Left forelimb (tissue), 1 donor: Measurements from ENCODE around the gene GNGT2.
"Not testable (repeated sequence)": the region's sequence is repeated elsewhere in the genome, so short reads cannot be mapped to it uniquely, and the experiment has no call there.

Experiments used
- DNase-seq: peaks from one replicate; pipeline ENCODE4 v3.0.0-alpha.2; 2018; ENCODE audit warnings: low spot score

Gene GNGT2

DNA sequence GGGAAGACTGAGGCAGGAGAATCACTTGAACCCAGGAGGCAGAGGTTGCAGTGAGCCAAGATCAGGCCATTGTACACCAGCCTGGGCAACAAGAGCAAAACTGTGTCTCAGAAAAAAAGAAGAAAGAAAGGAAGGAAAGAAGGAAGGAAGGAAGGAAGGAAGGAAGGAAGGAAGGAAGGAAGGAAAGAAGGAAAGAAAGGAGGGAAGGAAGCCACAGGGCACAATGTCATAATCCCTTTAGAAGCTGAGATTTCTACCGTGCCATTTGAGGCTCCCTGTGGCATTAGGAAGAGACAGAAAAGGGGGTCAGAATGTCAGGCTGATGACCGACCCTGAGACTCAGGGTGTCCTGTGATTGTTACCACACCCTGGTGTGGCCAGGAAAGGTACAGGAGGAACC lies 6.6 kb downstream of the GNGT2 start:
- no peak for DNase-seq

- DNase-seq: no peak
Measured at GRCh38 chr17:49201481-49201927, 8.9 kb downstream of the GNGT2 start.

- DNase-seq: no peak
Measured at GRCh38 chr17:49200423-49201083, 9.8 kb downstream of the GNGT2 start.

- DNase-seq: no peak
Measured at GRCh38 chr17:49198211-49198610, 12.2 kb downstream of the GNGT2 start.

GRCh38 chr17:49197346-49197998 lies 12.9 kb downstream of the GNGT2 start:
- DNase-seq: no peak

GRCh38 chr17:49196520-49196919 lies 13.9 kb downstream of the GNGT2 start:
- no peak for DNase-seq

- no peak for DNase-seq
Measured at GRCh38 chr17:49195751-49196150, 14.6 kb downstream of the GNGT2 start.

GRCh38 chr17:49194297-49194607 lies 16.1 kb downstream of the GNGT2 start:
- DNase-seq: no peak

GRCh38 chr17:49193513-49194296 lies 16.7 kb downstream of the GNGT2 start:
- no peak for DNase-seq

DNA sequence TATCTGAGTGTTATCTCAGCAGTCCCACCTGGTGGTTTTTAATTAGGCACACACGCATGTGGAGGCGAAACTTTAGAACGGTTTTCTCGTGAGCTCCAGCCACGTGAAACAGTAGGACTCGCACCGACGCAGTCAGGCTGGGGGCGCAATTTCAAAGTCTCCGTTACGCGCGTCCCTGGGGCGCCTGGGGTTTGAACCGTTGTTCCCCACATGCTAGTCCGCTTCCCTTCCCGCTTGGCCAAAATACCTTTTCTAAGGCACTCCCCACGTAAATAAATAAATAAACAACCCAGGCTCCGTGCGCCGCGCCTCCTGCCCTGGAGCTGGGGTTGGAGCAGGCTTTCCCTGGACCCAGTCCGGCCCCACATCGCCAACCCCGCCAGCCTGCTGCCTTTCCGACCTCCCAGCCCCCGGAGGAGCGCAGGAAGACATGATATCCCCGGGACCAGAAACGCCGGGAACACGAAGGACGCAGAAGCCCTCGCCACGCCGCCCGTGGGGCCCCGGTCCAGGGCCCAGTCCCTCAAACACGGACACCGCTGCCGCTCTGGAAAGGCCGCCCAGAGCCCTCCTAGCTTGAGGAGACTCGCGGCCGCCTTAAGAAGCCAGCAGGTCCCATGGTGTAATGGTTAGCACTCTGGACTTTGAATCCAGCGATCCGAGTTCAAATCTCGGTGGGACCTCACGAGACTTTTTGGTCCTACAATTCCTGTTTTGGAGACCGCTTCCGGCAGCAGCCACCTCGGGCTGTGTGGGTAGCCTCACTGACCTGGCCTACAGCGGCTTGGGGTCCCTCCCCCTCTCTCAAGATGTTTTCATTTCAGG lies 18.2 kb downstream of the GNGT2 start:
- peak; percentile 100 for DNase-seq

- DNase-seq: no peak
Measured at GRCh38 chr17:49191409-49191916, 18.9 kb downstream of the GNGT2 start.

DNA sequence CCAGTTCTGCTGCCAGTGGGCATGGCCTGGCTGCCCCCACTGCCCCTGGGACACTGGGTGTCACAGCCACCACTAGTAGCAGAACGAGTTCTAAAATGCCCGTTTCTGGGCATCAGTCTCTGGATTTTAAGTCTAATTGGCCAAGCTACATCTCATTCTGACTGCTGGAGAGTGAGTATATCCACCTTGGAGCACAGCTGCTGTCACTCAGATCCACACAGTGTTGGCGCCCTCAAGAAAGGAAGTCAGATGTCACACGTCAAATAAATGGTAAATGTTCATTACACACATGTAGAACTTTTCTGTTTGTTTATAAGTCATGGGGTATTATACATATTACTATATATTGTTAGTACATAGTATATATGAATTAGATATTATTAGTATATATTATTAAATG lies 19.4 kb downstream of the GNGT2 start:
- no peak for DNase-seq

DNA sequence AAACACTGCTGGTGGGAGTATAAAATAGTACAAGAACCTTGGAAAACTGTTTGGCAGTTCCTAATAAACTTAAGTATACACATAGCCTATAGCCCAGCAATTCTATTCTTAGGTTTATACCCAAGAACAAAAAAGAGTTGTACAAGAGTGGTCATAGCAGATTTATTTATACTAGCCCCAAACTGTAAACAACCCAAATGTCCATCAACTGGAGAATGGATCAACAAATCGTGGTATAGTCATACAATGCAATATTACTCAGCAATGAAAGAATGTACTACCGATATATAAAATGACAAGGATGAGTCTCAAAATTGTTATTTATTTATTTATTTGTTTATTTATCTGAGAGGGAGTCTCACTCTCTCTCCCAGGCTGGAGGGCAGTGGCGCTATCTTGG lies 23.1 kb downstream of the GNGT2 start:
- DNase-seq: no peak

GRCh38 chr17:49185381-49185780 lies 25.0 kb downstream of the GNGT2 start:
- not testable (repeated sequence) for DNase-seq

DNA sequence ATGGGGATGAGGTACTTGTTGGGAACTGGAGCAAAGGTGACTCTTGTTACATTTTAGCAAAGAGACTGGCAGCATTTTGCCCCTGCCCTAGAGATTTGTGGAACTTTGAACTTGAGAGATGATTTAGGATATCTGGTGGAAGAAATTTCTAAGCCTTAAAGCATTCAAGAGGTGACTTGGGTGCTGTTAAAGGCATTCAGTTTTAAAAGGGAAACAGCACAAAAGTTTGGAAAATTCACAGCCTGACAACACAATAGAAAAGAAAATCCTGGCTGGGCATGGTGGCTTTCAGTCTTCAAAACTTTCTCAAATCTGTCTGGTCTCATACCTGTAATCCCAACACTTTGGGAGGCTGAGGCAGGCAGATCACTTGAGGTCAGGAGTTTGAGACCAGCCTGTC lies 25.9 kb downstream of the GNGT2 start:
- not testable (repeated sequence) for DNase-seq

GRCh38 chr17:49183801-49184200 lies 26.6 kb downstream of the GNGT2 start:
- DNase-seq: no peak

GRCh38 chr17:49183341-49183740 lies 27.0 kb downstream of the GNGT2 start:
- DNase-seq: no peak

GRCh38 chr17:49180998-49181635 lies 29.3 kb downstream of the GNGT2 start:
- DNase-seq: no peak

DNA sequence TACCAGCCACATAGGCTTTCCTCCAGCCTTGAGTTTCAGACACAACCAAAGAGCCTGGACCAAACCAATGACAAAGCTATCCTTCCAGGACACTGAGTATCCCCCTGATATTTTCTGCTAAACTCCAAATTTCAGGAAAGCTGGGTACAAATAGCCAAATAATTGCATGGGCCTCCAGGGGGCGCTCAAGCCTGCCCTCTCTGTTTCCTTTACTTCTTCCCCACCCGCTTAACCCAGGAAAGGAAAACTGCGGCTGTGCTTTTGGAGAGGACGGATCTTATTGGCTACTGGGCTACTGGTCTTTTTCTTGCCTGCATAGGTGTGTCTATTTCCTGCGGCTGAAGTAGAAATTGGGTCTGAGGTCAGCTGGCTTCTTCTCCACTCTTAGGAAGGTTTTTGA lies 30.1 kb downstream of the GNGT2 start:
- no peak for DNase-seq

GRCh38 chr17:49175978-49176377 lies 34.4 kb downstream of the GNGT2 start:
- DNase-seq: not testable (repeated sequence)

DNA sequence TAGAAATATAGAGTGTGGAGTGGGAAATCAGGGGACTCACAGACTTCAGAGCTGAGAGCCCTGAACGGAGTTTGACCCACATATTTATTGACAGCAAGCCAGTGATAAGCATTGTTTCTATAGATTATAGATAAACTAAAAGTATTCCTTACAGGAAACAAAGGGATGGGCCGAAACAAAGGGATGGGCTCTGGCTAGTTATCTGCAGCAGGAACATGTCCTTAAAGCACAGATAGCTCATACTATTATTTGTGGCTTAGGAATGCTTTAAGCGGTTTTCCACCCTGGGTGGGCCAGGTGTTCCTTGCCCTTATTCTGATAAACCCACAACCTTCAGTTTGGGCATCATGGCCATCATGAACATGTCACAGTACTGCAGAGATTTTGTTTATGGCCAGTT lies 39.7 kb downstream of the GNGT2 start:
- not testable (repeated sequence) for DNase-seq

DNA sequence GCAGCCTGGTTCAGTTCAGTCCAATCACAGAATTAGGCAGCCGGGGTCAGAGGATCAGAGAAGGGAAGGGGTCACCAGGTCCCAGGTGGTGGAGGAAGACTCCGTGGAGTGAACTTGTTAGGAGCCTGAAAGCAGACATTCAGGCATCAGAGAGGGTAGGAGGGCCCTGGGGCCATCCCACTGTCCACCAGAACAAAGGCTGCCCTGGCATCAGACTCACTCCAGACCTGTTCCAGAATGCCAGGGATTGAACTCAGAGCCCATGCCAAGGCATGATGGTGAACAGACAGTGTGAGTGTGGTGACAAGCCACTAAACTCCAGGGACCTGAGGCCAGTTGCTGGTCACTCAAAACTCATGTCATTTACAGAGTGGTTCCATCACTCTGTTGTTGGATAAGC lies 40.2 kb downstream of the GNGT2 start:
- DNase-seq: no peak
